Posterior cingulate gyrus (tissue), 11 donors: ENCODE results near the gene CHERP.
"Not testable (repeated sequence)": the region's sequence is repeated elsewhere in the genome, so short reads cannot be mapped to it uniquely, and the experiment has no call there.

Experiments used
- DNase-seq, 10 donors: peaks; one replicate each; pipeline versions ENCODE4 v3.0.0 to v3.0.0-alpha.2; 2020 to 2021; ENCODE audit warnings: mixed read lengths in 3 of 10
- intact Hi-C: fragments of 100-400 bp; cut with DNase I; formaldehyde crosslinking; loops from one replicate; pipeline ENCODE4 v1.15.1; 2023

Gene CHERP

GRCh38 chr19:16521715-16522289 lies 20.4 kb downstream of the CHERP start:
- DNase-seq: no peak
- intact Hi-C loops: no loop called here

- DNase-seq: no peak
- intact Hi-C loops: no loop called here
Measured at GRCh38 chr19:16520986-16521624, 21.1 kb downstream of the CHERP start.

DNA sequence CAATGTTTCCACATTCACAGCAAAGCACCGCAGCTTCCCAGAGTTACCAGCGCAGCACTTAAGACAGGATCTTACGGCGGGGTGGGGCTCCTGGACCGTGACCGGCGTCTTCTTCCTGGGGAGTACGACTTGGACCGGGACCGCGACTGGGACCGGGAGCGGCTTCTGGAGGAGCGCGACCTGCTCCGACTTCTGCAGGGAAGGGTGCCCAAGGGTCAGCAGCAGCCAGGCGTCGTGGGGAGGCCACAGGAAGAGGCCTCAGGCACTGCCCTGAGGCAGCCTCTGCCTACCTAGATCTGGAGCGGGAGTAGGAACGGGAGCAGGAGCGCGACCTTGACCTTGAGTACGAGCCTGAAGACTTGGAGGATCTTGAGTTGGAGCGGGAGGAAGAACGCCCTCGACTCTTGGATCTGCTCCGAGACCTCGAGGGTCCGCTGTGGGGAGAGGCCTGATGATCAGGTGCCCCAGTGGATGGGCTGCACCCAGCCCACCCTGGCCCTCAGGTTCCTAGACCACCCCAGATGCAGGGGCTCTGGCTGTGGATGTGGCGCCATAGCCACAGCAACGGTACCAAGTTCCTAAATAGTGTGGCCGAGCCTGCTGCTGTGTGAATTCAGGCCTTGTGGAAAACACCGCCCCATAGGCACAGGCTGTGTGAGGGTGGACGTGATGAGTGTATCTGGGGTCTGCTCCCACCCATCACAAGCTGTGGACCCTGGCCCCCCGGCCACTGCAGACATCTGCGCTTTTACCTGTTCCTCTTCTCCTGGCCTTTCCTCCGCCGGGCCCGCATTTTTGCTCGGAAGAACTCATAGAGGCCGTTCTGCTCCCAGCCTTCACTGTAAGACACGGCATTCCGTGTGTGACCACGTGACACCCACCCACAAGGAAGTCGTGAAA lies 21.9 kb downstream of the CHERP start:
- intact Hi-C loops: no loop called here
- DNase-seq: no peak

GRCh38 chr19:16519230-16519687 lies 23.0 kb downstream of the CHERP start:
- intact Hi-C loops: no loop called here
- no peak for DNase-seq

DNA sequence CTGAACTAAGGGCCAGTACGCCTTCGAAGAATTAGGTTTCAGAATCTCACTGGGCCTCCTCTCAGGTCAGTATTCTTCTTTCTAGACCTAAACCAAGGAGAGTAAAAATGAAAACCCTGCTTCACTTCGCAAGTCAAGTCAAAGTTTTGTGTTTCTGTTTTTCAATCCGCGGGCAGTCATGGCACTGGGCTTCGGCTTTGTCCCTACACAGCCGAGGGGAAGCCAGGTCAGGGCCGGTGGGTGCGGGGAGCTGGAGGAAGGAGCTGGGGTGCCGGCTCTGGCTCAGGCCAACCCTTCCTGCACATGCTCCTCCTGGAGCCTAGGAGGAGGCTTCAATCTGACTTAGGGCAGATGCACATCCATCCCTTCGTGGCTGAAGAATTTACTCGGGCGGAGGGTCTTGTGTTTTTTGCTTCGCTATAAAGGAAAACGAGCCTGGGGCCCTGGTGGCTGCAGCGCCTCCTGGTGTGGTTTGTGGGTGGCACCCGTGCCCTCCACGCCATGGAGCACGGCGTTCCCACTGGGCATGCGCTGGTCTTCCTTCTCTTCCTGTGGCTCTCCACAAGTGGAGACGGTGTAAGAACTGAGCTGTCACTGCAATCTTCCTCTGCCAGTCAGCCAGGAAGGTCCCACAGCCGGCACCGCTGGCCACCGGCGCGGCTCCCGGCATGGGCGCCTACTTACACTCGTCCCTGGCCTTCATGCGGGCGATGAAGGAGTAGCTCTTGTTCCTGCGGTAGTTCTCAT lies 23.6 kb downstream of the CHERP start:
- intact Hi-C loops: no loop called here
- DNase-seq: no peak

DNA sequence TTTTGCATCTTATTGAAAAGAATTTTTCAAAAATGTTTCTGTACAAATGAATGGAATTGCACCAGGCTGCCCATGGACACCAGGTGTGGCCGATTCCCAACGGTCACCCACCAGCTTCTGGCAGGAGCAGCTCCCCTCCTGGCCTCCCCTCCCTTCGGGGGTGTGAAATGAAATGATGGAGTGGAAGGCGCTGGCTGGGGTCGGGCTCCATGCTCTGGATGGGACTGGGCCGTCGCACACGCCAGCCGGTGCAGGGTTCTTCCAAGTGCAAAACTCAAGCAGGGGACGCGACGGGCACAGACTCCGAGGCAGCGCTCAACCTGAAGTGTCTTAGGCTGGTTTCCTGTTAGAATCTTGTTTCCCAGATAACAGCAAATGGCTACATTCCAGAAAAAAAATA lies 24.2 kb downstream of the CHERP start:
- intact Hi-C loops: no loop called here
- DNase-seq: no peak

GRCh38 chr19:16516923-16517610 lies 25.2 kb downstream of the CHERP start:
- DNase-seq: no peak
- intact Hi-C loops: no loop called here

DNA sequence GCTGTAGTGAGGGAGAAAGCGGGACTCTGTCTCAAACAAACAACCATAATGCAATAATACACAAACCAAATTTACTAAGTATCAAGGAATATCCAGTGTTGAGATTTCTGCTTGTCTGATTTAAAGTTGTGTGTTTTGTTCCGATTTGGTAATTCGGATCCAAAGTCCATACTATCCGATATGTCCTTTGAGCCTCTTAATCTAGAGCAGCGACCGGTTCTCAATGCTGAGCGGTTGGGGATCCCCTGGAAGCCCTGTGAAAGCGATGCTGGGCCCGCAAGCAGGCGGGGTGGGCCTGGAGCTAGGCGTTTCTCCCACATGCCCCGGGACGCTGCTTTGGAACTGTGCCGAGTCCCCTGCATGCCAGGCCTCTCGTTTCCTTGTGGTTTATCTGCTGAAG lies 25.9 kb downstream of the CHERP start:
- no peak for DNase-seq
- intact Hi-C loops: no loop called here

DNA sequence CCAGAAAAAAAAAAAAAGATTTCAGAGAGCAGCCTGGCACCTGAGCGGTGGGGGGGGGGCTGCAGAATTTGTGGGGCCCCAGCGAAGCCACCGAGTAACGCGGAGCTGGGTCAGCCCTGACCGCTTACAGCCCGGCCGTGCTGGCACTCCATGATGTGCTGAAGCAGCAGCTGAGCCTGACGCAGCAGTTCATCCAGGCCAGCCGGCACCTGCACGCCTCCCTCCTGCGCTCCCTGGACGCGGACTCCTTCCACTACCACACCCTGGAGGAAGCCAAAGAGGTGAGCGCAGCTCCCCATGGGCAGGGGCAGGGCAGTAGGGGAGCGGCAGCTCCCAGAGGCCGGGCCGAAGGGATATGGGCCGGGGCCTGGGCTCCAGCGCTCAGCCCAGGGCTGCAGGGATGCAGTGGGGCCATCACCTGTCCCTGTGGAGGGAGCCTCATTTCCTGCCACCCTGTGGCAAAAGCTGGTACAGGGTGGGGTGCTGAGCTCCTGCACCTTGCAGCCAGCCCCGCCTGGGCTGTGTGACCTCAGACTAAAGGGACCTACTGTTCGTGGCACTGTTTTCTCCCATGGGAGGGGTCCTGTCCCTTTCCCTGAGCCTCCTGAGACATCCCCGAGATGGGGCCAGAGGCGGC lies 27.7 kb downstream of the CHERP start:
- no peak for DNase-seq
- intact Hi-C loops: no loop called here

- intact Hi-C loops, DNase-seq: not testable (repeated sequence)
Measured at GRCh38 chr19:16512611-16513010, 29.6 kb downstream of the CHERP start.

DNA sequence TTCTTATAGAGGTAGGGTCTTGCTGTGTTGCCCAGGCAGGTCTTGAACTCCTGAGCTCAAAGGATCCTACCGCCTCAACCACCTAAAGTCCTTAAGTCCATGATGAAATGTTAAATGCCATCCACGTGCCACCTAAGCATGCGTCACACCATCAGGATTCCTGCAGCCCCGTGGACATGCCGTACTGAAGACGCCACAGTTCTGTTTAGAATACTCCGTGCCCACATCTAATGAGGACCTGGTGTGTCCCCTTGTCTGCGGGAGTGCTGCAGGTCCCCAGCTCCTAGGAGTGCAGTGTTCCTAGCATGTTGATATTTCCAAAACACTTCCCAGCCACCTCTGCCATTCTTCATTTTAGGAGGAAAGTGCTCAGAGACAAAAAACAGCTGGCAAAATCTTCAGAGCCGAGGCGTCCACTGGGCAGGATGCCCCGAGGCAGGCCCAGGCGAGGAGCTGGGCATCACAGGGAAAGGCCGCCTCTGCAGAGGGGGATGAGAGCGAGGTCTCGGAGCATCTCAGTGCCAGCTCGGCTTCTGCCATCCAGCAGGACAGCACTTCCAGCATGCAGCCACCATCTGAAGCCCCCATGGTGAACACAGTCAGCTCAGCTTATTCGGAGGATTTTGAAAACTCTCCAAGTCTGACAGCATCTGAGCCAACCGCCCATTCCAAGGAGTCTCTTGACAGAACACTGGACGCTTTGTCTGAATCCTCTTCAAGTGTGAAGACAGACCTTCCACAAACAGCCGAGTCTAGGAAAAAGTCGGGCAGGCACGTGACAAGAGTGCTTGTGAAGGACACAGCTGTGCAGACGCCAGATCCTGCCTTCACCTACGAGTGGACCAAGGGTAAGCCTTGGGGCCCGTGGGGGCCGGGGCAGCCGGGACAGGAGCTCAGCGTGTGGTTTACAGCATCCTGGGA lies 32.8 kb downstream of the CHERP start:
- DNase-seq: peak; percentile 37 to 94 (median 65)

GRCh38 chr19:16508546-16508945 lies 33.7 kb downstream of the CHERP start:
- intact Hi-C loops: no loop called here

More for the DNA sequence above, 32.8 kb downstream of the CHERP start:
- intact Hi-C loops: no loop called here

DNA sequence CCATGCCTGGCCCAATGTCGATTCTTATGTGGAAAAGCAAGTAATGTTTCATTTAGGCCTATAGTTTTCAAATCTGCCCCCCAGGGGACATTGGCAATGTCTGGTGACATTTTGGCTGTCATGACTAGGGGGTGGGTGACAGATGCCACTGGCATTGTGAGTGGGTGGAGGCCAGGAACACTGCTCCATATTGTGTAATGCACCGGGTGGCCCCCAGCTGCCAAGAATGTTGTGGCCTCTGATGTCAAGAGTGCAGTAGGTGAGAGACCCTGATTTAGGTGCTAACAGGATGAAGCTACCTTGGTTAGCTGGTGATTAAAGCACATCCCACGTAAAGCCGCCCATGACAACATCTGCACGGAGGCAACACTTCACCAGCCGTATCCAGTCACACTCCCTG lies 35.3 kb downstream of the CHERP start:
- intact Hi-C loops: no loop called here
- no peak for DNase-seq

More at GRCh38 chr19:16508546-16508945, 33.7 kb downstream of the CHERP start:
- DNase-seq: no peak

DNA sequence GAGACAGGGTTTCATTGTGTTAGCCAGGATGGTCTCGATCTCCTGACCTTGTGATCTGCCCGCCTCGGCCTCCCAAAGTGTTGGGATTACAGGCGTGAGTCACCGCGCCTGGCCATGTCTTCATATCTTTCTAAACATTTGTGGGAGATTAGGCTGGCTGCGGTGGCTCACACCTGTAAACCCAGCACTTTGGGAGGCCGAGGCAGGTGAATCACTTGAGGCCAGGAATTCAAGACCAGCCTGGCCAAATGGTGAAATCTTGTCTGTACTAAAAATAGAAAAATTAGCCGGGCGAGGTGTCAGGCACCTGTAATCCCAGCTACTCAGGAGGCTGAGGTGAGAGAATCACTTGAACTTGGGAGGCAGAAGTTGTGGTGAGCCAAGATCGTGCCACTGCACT lies 36.1 kb downstream of the CHERP start:
- intact Hi-C loops, DNase-seq: not testable (repeated sequence)

GRCh38 chr19:16504271-16504670 lies 38.0 kb downstream of the CHERP start:
- intact Hi-C loops: no loop called here
- DNase-seq: no peak

GRCh38 chr19:16497837-16498236 lies 44.4 kb downstream of the CHERP start:
- no peak for DNase-seq
- intact Hi-C loops: loop anchor here (5.0 kb wide), 1 partner anchor 44 kb away; the partner anchor contains the start of gene CHERP

DNA sequence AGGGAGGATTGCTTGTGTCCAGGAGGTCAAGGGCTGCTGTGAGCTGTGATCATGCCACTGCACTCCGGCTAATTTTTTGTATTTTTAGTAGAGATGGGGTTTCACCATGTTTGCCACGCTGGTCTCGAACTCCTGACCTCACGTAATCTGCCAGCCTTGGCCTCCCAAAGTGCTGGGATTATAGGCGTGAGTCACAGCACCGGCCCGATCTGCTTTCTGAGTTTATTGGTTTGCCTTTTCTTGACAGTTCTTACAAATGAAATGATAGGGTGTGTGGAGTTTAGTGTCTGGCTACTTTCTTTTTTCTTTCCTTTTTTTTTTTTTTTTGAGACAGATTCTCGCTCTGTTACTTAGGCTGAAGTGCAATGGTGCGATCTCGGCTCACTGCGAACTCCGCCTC lies 45.2 kb downstream of the CHERP start:
- intact Hi-C loops: loop anchor here (5.0 kb wide), 1 partner anchor 45 kb away; the partner anchor contains the start of gene CHERP
- no peak for DNase-seq

DNA sequence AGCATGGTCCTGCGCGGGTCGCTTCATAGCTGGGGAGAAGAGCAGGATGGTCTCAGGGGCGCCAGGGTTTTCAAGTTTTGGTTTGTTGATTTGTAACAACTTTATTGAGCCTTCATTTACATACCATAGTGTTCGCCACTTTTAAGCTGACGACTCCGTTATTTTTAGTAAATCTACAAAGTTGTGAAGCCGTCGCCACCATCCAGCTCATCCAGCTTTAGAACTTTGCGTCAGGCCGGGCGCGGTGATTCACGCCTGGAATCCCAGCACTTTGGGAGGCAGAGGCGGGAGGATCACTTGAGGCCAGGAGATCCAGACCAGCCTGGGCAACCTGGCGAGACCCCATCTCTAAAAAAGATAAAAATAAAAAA lies 45.6 kb downstream of the CHERP start:
- intact Hi-C loops: loop anchor here (5.0 kb wide), 1 partner anchor 46 kb away; the partner anchor contains the start of gene CHERP
- DNase-seq: peak in 8 of 10 donors; percentile 17 to 90 (median 42)
